Peyer's patch (tissue), 4 donors: ENCODE measurements around the gene PROX1. TPM values are rescaled to one million over a fixed set of nuclear protein-coding genes. Genes with fewer than 3 reads are reported as not detected.

Experiments used
- DNase-seq, 3 donors: peaks; one replicate each; pipeline ENCODE4 v3.0.0-alpha.2; 2017 to 2019
- H3K27ac ChIP-seq, 4 donors: fragments of 200-600 bp; sonication (generic); one replicate each; pipeline ENCODE4 v1.5.1; 2016 to 2019
- H3K27me3 ChIP-seq, 2 donors: fragments of 200-600 bp; sonication (generic); one replicate each; pipeline ENCODE4 v1.5.1; 2019
- H3K36me3 ChIP-seq, 3 donors: fragments of 200-600 bp; sonication (generic); one replicate each; pipeline ENCODE4 v1.5.1; 2016 to 2019
- H3K4me1 ChIP-seq, 4 donors: fragments of 200-600 bp; sonication (generic); one replicate each; pipeline ENCODE4 v1.5.1; 2016 to 2019
- H3K4me3 ChIP-seq, 4 donors: fragments of 200-600 bp; sonication (generic); 1 replicate in 3 of 4; 2 replicates in 1 of 4; pipeline ENCODE4 v1.5.1; 2016 to 2019; ENCODE audit warnings: mild to moderate bottlenecking in 1 of 4
- H3K9me3 ChIP-seq, 4 donors: fragments of 200-600 bp; sonication (generic); one replicate each; pipeline ENCODE4 v1.5.1; 2016 to 2019; ENCODE audit warnings: mild to moderate bottlenecking in 1 of 4
- CTCF ChIP-seq, 6 experiments: fragments of 450-650 bp in 4 of 6; fragments of 200-600 bp in 2 of 6; sonication (generic) in 1 of 6; IDR thresholded peaks; one replicate each; pipeline ENCODE4 v1.5.1; 2017 to 2019; ENCODE audit warnings: antibody characterized with exemption in 6 of 6, mild to moderate bottlenecking in 3 of 6, moderate library complexity in 1 of 6
- POLR2A ChIP-seq, 2 donors: fragments of 450-650 bp; IDR thresholded peaks; one replicate each; pipeline ENCODE4 v1.5.1; 2017; ENCODE audit warnings: antibody characterized with exemption in 2 of 2, mild to moderate bottlenecking in 2 of 2, moderate library complexity in 2 of 2
- total RNA-seq, 4 donors: library from RNA; depleted of rRNA; stranded (reverse); fragments of >200 nt; gene quantifications; one replicate each; pipeline ENCODE4 v1.1.0, GENCODE V29; 2016

PROX1 gene
- 10 to 100 TPM in 2 of 4 donors, 1 to 10 TPM in 2; 7.4 to 26.4 (median 13.7) TPM for total RNA-seq

- Histone ChIP-seq H3K27me3 (peaks cover 0 to 34% of the 10 kb centered on the region in 2 donors), H3K27ac (peak within 1 kb of the TSS; percentile 66 to 81 (median 68)), H3K9me3 (no peaks in the 10 kb centered on the region), H3K36me3 (no peaks in the 10 kb centered on the region), H3K4me1 (peaks cover 0 to 25% (median 0%) of the 10 kb centered on the region in 4 donors), H3K4me3 (peak within 1 kb of the TSS; percentile 38 to 76 (median 54))
- DNase-seq, result peak in 1 of 3 donors; percentile 84
- peak; percentile 56 to 58 for TF ChIP-seq POLR2A (IDR thresholded peaks at IDR 0.05)
- TF ChIP-seq CTCF (IDR thresholded peaks at IDR 0.05), result no peak
These were observed at the start of gene PROX1 for GRCh38 chr1:213987927-213988506. TSS of gene PROX1 (plus strand) at chr1:213987973. CDS start at chr1:213996536, 8,563 bp downstream.

- Histone ChIP-seq H3K4me3 (no peak overlapping the region), H3K27me3 (no peaks in the 10 kb centered on the region), H3K9me3 (no peaks in the 10 kb centered on the region), H3K27ac (no peak overlapping the region), H3K36me3 (no peaks in the 10 kb centered on the region), H3K4me1 (no peaks in the 10 kb centered on the region)
- no peak for DNase-seq
- TF ChIP-seq POLR2A (IDR thresholded peaks at IDR 0.05) (no peak), CTCF (IDR thresholded peaks at IDR 0.05) (no peak)
These were observed 49.0 kb upstream of the PROX1 start for GRCh38 chr1:213938776-213939175.

- Histone ChIP-seq H3K4me1 (no peaks in the 10 kb centered on the region), H3K4me3 (no peak overlapping the region), H3K27me3 (no peaks in the 10 kb centered on the region), H3K9me3 (no peaks in the 10 kb centered on the region), H3K36me3 (no peaks in the 10 kb centered on the region), H3K27ac (no peak overlapping the region)
- TF ChIP-seq POLR2A (IDR thresholded peaks at IDR 0.05), result no peak
- TF ChIP-seq CTCF (IDR thresholded peaks at IDR 0.05), result no peak
- no peak for DNase-seq
These were observed 47.9 kb upstream of the PROX1 start for GRCh38 chr1:213939888-213940287.

GRCh38 chr1:213940947-213941346 lies 46.8 kb upstream of the PROX1 start:
- TF ChIP-seq POLR2A (IDR thresholded peaks at IDR 0.05), result no peak
- TF ChIP-seq CTCF (IDR thresholded peaks at IDR 0.05), result no peak
- H3K4me3 ChIP-seq, result no peak overlapping the region

GRCh38 chr1:213942061-213942460 lies 45.7 kb upstream of the PROX1 start:
- Histone ChIP-seq H3K9me3 (no peaks in the 10 kb centered on the region), H3K27ac (no peak overlapping the region), H3K27me3 (no peaks in the 10 kb centered on the region), H3K4me3 (no peak overlapping the region), H3K36me3 (no peaks in the 10 kb centered on the region), H3K4me1 (no peaks in the 10 kb centered on the region)
- TF ChIP-seq CTCF (IDR thresholded peaks at IDR 0.05), result no peak
- TF ChIP-seq POLR2A (IDR thresholded peaks at IDR 0.05), result no peak
- no peak for DNase-seq

More at GRCh38 chr1:213940947-213941346, 46.8 kb upstream of the PROX1 start:
- H3K27me3 ChIP-seq, result no peaks in the 10 kb centered on the region
- no peaks in the 10 kb centered on the region for H3K36me3 ChIP-seq
- H3K9me3 ChIP-seq, result no peaks in the 10 kb centered on the region
- DNase-seq, result no peak
- no peak overlapping the region for H3K27ac ChIP-seq
- no peaks in the 10 kb centered on the region for H3K4me1 ChIP-seq
